Fibroblast of mammary gland (primary cell): Measurements from ENCODE around the gene XRCC4.
"Not testable (repeated sequence)": the region's sequence is repeated elsewhere in the genome, so short reads cannot be mapped to it uniquely, and the experiment has no call there.

Experiments
- DNase-seq: peaks from one replicate; pipeline ENCODE4 v3.0.0-alpha.2; 2010; ENCODE audit warnings: low read depth
- H3K4me3 ChIP-seq: 2 replicates; pipeline ENCODE4 v1.5.1; 2011; ENCODE audit warnings: low read depth, mild to moderate bottlenecking, low read length, moderate library complexity; ENCODE audit not compliant: control insufficient read depth
- TF ChIP-seq, protein P1 (sequence below): conservative IDR thresholded peaks from 2 replicates; pipeline ENCODE4 v1.5.1; 2011; ENCODE audit warnings: low read depth, low read length, inconsistent platforms; ENCODE audit not compliant: control insufficient read depth, insufficient read depth

XRCC4 gene

DNA sequence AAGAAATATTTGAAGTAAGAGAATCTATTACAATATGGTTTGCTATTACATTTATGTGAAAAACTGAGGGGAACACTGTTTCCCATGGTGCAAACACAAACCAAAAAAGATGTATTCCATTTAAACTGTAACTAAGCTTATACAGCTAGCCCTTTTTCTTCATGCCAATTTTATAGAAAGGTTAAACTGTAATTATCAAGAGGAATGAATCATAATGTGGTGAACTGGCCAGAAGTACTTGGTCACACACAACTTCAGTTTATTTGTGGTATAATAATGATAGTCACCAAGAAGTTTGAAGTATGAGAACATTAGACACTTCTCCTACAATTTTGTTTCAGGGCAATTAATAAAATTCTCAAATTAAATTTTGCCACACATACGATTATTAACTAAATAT is 177.9 kb downstream of the XRCC4 start:
- DNase-seq = peak; percentile 72
- no peak overlapping the region for H3K4me3 ChIP-seq
- TF ChIP-seq, protein P1, sequence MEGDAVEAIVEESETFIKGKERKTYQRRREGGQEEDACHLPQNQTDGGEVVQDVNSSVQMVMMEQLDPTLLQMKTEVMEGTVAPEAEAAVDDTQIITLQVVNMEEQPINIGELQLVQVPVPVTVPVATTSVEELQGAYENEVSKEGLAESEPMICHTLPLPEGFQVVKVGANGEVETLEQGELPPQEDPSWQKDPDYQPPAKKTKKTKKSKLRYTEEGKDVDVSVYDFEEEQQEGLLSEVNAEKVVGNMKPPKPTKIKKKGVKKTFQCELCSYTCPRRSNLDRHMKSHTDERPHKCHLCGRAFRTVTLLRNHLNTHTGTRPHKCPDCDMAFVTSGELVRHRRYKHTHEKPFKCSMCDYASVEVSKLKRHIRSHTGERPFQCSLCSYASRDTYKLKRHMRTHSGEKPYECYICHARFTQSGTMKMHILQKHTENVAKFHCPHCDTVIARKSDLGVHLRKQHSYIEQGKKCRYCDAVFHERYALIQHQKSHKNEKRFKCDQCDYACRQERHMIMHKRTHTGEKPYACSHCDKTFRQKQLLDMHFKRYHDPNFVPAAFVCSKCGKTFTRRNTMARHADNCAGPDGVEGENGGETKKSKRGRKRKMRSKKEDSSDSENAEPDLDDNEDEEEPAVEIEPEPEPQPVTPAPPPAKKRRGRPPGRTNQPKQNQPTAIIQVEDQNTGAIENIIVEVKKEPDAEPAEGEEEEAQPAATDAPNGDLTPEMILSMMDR = no peak

DNA sequence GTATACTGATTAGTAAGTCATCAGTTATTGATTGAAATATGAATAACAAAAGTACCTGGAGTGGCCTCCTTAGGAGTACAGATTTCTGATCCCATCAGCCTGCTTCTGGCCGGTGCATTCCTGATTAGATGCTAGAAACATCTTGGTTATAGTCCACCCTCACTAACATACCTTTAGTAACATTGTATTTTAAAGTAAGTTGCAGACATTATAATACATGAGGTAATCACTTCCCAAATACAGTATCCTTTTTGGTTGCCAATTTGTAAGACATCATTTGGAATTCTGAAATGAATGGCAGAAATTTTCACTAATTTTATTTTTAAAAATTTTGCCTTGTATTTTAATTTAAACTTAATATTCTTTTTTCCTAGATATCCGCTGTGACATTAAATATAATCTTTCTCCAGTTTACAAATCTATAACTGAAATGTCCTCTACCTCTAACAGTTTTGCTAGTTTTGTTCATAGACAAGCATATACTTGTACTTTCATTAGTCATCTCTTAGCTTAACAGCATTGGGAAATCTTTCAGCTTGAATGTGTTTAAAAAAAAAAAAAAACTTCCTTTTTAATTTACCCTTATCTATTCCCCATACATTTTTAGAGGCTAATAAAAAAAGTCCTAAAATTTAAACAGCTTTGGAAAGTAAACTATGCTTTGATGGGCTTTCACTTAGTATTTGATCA is 178.9 kb downstream of the XRCC4 start:
- DNase-seq = peak; percentile 55
- TF ChIP-seq, protein P1 = no peak
- H3K4me3 ChIP-seq = no peak overlapping the region

DNA sequence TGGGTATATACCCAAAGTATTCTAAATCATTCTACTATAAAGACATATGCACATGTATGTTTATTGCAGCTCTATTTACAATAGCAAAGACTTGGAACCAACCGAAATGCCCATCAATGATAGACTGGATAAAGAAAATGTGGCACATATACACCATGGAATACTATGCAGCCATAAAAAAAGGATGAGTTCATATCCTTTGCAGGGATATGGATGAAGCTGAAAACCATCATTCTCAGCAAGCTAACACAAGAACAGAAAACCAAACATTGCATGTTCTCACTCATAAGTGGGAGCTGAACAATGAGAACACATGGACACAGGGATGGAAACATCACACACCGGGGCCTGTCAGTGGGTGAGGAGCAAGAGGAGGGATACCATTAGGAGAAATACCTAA is 180.3 kb downstream of the XRCC4 start:
- not testable (repeated sequence) for H3K4me3 ChIP-seq, DNase-seq

DNA sequence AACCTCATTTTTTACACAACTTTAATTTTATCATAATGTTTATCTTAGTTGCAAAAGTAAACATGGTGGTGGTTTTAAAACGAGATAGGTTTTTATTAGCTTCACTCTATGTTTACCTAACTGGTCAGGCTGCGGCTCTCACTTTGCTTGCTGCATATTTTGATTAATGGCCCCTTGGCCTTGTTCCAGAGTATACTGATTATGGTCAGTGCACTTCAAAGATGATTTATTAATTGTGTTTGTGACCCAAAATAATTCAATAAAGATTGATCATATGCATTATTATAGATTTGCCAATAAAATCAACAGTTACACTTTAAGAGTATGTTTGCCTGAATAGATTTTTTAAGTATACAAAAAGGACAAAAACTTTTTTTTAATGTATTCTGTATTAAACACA is 188.0 kb downstream of the XRCC4 start:
- TF ChIP-seq, protein P1 = no peak
- H3K4me3 ChIP-seq = no peak overlapping the region
- no peak for DNase-seq

DNA sequence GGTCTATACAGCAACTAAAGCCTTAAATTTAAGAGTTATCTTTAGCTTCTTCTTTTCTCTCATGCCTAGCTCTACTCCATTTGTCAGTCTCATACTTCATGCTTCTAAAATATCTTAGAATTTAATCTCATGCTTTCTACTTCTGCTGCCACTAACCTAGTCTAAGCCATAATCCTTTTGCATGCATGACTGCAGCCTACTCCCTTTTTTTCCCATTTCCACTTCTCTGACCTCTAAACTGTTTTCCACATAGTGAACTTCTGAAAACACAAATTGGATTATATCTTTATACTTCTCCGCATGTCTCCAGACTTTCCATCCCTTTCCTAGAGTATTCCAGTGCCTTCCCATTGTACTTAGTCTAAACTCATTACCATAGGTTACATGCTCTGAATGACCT is 193.0 kb downstream of the XRCC4 start:
- no peak overlapping the region for H3K4me3 ChIP-seq
- TF ChIP-seq, protein P1 = no peak
- no peak for DNase-seq

DNA sequence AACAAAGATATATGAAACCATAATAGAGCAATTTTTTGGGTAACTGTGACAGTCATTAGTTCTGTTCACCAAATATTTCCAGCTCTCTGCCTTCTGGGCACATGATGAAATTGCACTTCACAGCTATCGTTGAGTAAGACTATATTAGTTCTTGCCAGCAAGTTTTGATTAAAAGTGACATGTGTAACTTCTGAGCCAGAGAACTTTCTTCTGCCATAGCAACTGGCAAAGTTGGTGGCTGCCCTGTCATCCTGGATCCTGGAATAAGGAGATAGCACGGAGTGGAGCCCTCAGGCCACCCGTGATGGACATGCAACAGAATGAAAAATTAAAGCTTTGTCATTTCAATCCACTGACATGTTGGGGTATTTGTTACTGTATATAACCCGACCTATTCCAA is 199.8 kb downstream of the XRCC4 start:
- TF ChIP-seq, protein P1 = no peak
- DNase-seq = no peak

DNA sequence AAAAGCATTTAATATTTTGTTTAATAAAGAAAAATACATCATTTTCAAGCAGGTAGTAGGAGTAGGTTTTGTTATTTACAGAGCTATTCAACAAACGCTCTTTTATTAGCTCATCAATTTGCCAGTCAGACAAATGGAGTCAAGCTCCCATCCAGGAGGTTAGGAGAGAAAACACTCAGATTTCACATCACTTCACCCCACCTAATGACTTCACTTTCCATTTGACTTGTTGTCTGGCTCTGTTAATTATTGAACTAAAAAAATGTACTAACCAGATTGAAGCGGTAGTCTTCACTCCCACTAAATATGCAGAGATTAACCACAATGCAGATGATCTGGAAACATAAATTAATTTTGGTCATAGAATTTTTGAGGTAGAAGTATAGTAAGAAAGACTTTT is 200.6 kb downstream of the XRCC4 start:
- no peak for DNase-seq
- TF ChIP-seq, protein P1 = no peak

More for the DNA sequence above, 199.8 kb downstream of the XRCC4 start:
- no peak overlapping the region for H3K4me3 ChIP-seq

More for the DNA sequence above, 200.6 kb downstream of the XRCC4 start:
- no peak overlapping the region for H3K4me3 ChIP-seq
